Mucosa of stomach (tissue), 1 donor: ENCODE measurements around the gene LRRC3C.
A peak's percentile ranks its signal among the peaks of the same experiment; 100 is the strongest.

Source experiments
- H3K27me3 ChIP-seq: one replicate; pipeline ENCODE4 v1.7.0; 2013; ENCODE audit warnings: mild to moderate bottlenecking, low read length; ENCODE audit not compliant: control insufficient read depth, insufficient read depth
- H3K36me3 ChIP-seq: one replicate; pipeline ENCODE4 v1.7.0; 2013; ENCODE audit warnings: low read length; ENCODE audit not compliant: control insufficient read depth, insufficient read depth
- H3K4me1 ChIP-seq: one replicate; pipeline ENCODE4 v1.7.0; 2013; ENCODE audit warnings: mild to moderate bottlenecking, low read length; ENCODE audit not compliant: control insufficient read depth, insufficient read depth
- H3K4me3 ChIP-seq: one replicate; pipeline ENCODE4 v1.7.0; 2013; ENCODE audit warnings: low read length
- H3K9ac ChIP-seq: one replicate; pipeline ENCODE4 v1.7.0; 2013; ENCODE audit warnings: mild to moderate bottlenecking, low read length, moderate library complexity
- H3K9me3 ChIP-seq: one replicate; pipeline ENCODE4 v1.7.0; 2013; ENCODE audit warnings: mild to moderate bottlenecking, low read length, moderate library complexity; ENCODE audit not compliant: control insufficient read depth
- donor health status: Pancreatic carcinoma.

LRRC3C gene

DNA sequence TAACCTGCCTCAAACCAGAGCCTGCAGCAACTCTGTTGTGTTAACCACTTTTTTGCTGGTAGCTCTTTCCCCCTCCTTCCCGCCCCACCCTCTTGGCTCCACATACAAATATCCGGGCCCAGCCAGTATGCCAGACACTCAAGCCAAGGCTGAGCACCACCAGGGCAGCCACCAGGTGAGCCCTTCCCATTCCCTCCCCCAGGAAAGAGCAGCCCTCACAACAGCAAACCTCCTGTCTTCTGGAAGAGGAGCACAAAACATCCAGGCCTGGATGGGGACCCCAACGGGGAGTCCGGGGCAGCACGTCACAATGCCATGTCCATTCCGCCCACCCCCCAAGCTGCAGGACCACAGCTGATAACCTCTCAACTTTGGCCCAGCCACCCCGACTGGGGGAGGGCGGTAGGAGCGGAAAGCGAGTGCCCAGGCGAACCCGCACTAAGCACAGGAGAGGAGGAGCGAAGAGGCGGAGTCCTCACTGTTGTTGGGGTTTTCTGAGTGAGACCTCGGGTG, 888 bp upstream of the LRRC3C start:
- H3K36me3 ChIP-seq, result peaks cover 11% of the 10 kb centered on the region
- H3K27me3 ChIP-seq, result no peaks in the 10 kb centered on the region
- H3K4me3 ChIP-seq, result peak overlapping the region; percentile 80
- peak overlapping the region; percentile 78 for H3K9ac ChIP-seq
- peaks cover 38% of the 10 kb centered on the region for H3K4me1 ChIP-seq
- H3K9me3 ChIP-seq, result no peaks in the 10 kb centered on the region

DNA sequence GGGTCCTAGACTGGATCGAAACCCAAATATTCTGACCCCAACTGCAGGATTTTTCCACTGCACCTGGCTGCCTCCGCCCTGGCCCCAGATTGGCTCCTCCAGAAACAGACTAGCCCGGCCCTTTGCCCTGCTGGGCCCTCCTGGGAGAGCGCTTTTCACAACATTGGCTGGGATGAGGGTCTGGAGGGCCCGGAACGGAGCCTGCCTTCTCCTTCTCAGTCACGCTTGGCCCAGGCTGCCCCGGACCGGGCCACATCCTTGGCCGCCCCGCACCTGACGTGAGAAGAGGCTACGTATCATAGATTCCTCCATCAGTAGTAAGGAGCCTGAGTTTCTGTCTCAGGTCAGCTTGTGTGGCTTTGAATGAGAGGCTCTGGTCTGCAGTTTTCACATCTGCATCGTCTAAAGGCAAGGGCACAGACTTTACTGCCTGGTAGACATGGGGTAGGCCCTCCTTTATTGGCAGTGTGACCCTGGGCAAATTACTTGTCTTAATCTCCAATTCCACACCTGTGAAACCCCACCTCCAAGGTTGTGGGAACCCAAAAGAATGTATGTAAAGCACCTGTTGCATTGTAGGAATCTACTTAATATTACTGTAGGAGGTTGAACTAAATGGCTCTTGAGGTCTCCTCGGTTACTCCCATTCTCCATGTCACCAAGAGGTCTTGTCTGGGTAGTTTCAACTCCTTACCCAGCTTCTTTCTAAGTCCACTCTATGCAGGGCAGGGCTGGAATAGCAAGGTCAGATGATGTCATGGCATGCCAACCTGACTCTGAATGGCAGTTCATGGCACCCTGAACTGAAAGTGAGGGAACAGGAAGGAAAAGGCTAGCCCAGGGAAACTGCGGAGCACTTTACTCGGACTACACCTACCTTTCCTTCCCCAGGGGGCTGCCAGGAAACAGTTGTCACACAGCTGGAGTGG, 661 bp downstream of the LRRC3C start:
- Histone ChIP-seq H3K9ac (peak overlapping the region; percentile 78), H3K9me3 (no peaks in the 10 kb centered on the region), H3K36me3 (peaks cover 6% of the 10 kb centered on the region), H3K27me3 (no peaks in the 10 kb centered on the region), H3K4me1 (peaks cover 38% of the 10 kb centered on the region), H3K4me3 (peak overlapping the region; percentile 43)

DNA sequence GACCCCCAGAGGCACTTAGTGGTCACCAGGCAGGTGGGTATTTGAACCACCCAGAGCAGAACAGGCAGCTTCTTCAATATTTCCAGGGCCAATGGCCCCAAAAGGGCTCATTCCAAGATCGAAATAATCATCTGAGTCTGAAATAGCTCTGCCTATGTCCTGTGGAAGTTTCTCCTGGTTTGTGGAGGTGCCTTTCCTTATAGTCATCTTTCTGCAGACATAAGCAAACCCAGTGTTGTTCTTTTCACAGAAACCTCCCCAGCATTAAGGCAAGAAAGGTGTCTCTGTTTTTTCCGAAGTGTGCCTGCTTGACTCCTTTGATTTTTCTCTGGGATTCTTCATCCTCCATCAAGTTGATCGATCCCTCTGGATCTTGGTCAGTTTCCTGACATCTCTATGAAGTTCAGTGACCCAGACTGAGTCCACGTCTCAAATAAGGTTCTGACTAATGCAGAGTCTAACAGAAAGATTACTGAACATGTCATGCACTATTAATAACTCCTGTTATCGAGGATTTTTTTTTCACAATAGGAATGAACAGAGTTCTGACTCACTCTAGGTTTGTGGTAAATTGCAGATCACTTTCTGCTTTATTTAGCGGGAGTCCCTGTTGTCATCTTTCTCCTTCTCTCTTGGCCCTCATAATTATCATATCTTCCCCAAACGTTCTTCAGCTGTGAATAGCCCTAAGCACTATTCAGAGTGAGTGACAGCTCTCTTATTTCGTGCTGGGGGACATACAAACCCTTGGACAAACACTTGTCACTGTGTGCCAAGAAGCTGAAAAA, 1.5 kb downstream of the LRRC3C start:
- Histone ChIP-seq H3K27me3 (no peaks in the 10 kb centered on the region), H3K9me3 (no peaks in the 10 kb centered on the region), H3K4me1 (peaks cover 40% of the 10 kb centered on the region), H3K9ac (peak overlapping the region; percentile 78), H3K36me3 (no peaks in the 10 kb centered on the region), H3K4me3 (no peak overlapping the region)

DNA sequence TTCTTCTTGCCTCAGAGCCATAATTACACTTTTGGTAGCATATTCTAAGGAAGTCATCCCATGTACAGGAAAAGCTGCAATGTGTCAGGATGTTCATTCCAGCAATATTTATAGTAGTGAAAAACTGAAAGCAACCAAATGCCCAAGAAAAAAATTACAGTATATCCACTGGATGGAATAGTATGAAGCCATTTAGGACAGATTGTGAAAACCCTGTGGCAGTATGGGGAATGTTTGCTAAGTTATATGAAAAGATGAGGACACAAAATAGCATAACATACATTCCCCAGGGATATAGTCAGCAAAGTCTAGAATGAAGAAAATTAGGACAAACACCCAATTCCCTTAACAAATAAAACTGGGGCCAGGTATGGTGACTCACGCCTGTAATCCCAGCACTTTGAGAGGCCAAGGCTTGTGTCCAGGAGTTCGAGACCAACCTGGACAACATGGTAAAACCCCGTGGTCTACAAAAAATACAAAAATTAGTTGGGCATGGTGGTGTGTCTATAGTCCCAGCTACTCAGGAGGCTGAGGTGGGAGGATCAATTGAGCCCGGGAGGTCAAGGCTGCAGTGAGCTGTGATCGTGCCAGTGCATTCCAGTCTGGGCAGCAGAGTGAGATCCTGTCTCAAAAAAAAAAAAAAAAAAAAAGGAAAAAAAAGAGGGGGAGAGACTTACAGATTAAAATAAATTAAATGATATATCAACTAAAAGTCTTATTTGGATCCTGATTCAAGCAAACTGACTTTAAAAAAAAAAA, 2.3 kb downstream of the LRRC3C start:
- H3K9ac ChIP-seq, result no peak overlapping the region
- H3K36me3 ChIP-seq, result no peaks in the 10 kb centered on the region
- no peaks in the 10 kb centered on the region for H3K9me3 ChIP-seq
- H3K4me3 ChIP-seq, result no peak overlapping the region
- no peaks in the 10 kb centered on the region for H3K27me3 ChIP-seq
- H3K4me1 ChIP-seq, result peaks cover 38% of the 10 kb centered on the region

DNA sequence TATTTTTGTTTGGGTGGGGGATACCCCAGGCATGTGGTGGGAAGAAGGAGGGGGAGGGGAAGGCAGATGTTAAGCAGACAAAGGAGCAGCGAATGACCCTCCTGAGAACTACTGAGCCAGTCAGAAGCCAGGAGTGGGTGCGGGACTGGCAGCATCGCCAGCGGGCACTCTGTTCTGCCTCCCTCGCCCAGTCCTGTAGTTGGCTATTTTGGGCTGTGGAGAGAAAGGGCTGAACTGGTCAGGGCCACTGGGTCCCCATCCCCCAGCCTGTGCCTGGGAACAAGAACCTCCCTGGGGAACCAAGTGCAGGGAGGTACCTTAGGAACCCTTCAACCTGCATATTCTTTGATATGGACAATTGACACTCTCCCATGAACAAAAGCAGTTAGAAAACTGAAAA, 6.4 kb downstream of the LRRC3C start:
- Histone ChIP-seq H3K9me3 (no peaks in the 10 kb centered on the region), H3K9ac (no peak overlapping the region), H3K27me3 (no peaks in the 10 kb centered on the region), H3K4me1 (peaks cover 7% of the 10 kb centered on the region), H3K4me3 (no peak overlapping the region), H3K36me3 (no peaks in the 10 kb centered on the region)

DNA sequence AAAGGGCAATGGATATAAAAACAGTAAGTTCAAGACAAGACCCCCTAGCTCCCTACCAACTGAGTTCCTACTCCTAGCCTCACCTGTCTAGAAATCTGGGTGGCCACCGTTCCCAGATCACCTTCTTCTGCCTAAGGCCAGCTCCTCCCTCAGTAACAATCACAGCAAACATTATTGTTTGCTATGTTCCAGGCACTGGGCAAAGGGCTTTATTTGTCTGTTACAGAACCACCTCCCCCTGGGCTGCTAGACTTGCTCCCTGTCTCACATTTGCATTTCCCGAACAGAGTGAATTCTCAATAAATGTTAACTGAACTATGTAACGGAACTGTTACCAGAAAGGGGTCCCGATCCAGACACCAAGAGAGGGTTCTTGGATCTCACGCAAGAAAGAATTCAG, 6.8 kb downstream of the LRRC3C start:
- no peak overlapping the region for H3K9ac ChIP-seq
- no peaks in the 10 kb centered on the region for H3K27me3 ChIP-seq

DNA sequence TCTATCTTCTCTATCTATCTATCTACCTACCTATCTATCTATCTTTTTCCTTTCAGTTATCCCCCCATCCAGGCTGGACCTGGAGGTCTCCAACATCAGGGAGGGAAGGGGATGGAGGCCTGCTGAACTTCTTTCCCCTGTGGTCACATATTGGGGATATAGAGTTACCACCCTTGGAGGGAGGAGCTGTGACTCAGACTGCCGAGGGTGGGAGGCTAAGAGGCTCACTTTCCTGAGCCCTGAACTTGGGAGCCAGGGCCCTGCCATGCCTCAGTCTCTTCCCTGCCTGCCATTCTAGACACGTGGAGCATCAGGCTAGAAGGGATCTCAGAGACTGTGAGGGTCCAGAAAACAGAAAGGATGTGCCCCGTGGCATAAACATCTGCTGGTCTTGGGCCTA, 8.4 kb downstream of the LRRC3C start:
- H3K9me3 ChIP-seq, result no peaks in the 10 kb centered on the region
- no peaks in the 10 kb centered on the region for H3K36me3 ChIP-seq
- H3K4me3 ChIP-seq, result no peak overlapping the region
- H3K4me1 ChIP-seq, result peaks cover 6% of the 10 kb centered on the region
- H3K9ac ChIP-seq, result no peak overlapping the region
- no peaks in the 10 kb centered on the region for H3K27me3 ChIP-seq

More for the DNA sequence above, 6.8 kb downstream of the LRRC3C start:
- Histone ChIP-seq H3K9me3 (no peaks in the 10 kb centered on the region), H3K4me1 (peaks cover 6% of the 10 kb centered on the region), H3K36me3 (no peaks in the 10 kb centered on the region), H3K4me3 (no peak overlapping the region)

DNA sequence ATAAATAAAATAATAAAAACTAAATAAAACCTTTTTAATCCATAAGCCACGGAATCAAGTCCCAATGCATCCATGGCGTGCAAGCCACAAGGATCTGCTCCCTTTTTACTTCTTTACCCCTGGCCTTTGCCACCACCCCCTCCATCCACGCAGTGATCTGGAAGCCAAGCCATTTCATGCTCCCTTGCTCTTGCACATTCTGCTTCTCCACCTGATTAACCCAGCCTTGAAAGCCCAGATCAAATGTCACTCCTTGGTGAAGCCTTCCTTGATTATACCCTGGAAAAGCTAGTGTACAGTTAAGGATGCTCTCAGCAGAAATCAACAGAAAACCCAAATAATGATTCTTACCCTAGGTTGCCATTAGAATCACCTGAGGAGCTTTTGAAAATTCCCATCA, 9.9 kb downstream of the LRRC3C start:
- no peaks in the 10 kb centered on the region for H3K27me3 ChIP-seq
- no peak overlapping the region for H3K9ac ChIP-seq
- no peaks in the 10 kb centered on the region for H3K36me3 ChIP-seq
- no peak overlapping the region for H3K4me3 ChIP-seq
- no peaks in the 10 kb centered on the region for H3K9me3 ChIP-seq
- peaks cover 6% of the 10 kb centered on the region for H3K4me1 ChIP-seq

DNA sequence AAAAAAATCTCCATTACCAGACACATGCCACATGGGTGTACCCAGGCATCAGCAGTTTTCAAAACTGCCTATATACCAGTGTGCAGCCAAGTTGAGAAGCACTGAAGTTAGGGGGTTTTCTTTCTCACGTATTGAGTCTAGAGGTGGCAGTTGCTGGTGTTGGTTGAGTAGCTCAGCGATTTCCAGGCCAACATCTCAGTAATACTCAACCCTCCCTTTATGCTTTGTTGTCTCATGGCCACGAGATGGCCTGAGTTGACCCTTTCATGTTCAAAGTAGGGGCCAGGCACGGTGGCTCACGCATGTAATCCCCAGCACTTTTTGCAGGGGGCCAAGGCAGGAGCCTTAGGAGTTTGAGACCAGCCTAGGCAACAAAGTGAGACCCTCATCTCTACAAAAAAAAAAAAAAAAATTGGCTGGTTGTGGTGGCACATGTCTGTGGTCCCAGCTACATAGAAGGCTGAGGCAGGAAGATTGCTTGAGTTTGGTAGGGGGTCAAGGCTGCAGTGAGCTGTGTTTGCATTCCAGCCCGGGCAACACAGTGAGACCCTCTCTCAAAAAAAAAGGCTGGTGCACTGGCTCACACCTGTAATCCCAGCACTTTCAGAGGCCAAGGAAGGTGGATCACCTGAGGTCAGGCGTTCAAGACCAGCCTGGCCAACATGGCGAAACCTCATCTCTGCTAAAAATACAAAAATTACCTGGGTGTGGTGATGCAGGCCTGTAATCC, 10.8 kb downstream of the LRRC3C start:
- no peaks in the 10 kb centered on the region for H3K27me3 ChIP-seq
- H3K9ac ChIP-seq, result no peak overlapping the region
- no peaks in the 10 kb centered on the region for H3K9me3 ChIP-seq
- no peak overlapping the region for H3K4me3 ChIP-seq
- H3K4me1 ChIP-seq, result peaks cover 6% of the 10 kb centered on the region
- no peaks in the 10 kb centered on the region for H3K36me3 ChIP-seq

DNA sequence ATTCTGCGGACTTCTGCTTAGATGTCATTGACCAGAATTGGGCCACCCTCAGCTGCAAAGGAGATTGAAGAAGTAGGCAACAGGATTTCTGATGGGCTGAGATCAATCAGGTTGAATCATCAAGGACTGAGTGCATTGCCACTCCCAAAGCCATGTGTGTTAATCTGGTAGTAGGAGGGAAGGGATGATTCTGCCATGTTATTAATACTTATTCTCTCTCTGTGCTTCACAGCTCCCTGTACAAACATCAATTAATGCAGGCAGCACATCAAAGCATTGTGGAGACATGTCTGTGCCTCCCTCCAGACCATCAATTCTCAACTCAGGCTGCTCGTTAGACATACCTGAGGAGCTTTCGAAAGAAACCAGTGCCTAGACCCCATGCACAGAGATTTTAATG, 11.6 kb downstream of the LRRC3C start:
- Histone ChIP-seq H3K27me3 (no peaks in the 10 kb centered on the region), H3K9me3 (no peaks in the 10 kb centered on the region), H3K36me3 (no peaks in the 10 kb centered on the region), H3K9ac (no peak overlapping the region), H3K4me1 (peaks cover 4% of the 10 kb centered on the region), H3K4me3 (no peak overlapping the region)
